ENCODE data around the gene UCN2.

UCN2 gene, protein sequence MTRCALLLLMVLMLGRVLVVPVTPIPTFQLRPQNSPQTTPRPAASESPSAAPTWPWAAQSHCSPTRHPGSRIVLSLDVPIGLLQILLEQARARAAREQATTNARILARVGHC

DNA sequence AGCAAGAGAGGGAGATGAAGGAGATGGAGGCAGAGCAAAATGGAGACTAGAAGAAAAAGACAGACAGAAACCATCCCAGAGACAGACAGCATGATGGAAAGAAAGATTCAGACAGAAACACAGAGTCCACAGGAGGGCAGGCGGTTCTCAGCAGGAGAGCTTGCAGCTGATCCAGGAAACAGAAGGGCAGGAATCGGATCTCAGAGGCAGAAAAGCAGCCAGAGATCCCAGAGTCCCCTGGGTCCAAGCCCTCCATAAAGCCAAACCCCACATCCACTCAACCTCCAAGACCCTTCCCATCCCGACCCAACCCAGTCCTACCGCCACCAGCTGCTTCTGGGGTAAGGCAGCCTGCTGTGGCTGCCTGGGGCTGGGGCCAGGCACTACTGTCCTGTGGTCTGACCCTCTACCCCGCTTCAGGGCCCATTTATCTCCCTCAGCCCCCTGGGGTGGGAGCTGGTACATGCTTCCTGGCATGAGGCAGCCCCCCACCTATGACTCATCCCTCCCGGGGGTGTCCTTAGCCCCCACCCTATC, at the start of gene UCN2:
UCN2 (minus strand) TSS at position 400 of the 537 bp plus-strand sequence. CDS start 657 bp downstream, outside the sequence.
- DNase-seq (ENCODE audit: low read depth): no peak

DNA sequence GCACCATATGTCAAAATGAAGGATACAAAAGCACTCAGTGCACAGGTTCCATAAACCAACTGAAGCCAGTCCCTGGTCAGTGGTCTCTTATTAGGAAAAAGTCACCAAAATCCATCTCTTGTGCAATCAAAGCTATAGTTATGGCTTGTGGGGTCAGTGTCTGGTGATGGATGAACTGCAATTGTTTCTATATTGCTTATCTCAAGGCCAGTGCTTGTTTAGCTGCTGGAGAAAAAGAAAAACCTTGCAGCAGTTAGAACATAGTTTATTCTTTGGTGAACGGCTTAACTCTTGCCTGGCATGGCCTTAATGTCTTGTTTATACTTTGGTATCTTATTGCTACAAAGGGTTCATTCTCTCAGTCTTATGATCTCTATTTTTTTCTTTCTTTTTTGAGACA, 48.7 kb upstream of the UCN2 start:
- DNase-seq (ENCODE audit: low read depth): no peak

DNA sequence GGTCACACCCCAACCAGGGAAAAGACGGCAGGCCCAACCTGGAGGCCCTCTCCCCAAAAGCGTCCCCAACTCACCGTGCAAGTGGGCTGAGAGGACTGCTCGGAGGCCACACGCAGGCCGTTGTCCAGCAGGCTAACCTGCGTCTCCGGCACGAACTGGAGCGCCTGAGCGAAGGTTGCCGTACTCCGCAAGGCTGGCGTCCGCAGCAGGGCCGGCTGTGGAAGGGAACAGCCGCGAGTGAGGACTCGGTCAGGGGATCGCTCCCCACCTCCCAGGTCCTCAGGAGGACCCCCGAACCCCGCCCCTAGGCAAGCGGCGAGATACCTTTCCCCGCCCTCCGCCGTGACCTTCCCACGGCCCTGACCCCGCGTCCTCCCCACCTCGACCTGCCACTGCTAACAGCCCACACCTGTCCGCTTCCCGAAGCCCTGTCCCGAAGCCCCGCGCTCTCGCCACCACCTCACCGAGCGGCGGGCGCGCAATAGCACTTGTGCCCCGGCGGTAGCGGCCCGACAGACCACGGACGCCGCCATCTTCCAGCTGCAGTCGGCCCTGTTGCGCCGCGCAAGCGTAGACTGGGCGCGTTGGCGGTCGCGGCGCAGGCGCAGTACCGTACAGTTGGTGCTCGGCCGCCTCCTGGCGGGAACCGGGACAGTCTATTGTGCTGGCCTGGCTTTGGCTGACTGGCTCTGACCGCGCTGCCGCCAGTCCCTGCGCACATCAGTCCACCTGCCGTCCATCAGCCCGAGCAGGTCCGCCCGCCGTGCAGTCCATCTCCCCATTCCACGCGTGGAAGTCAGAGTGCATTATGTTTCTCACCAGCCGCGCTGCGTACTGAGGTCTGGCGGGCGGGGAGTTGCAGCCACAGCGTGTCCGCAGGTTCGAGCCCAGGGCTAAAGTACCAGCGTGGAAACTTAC, 45.8 kb upstream of the UCN2 start, which contains the start of gene UQCRC1:
UQCRC1 (minus strand) TSS at position 559 of the 918 bp plus-strand sequence; CDS start at position 533, 26 bp downstream.
- peak; percentile 52 for DNase-seq (ENCODE audit: low read depth)

DNA sequence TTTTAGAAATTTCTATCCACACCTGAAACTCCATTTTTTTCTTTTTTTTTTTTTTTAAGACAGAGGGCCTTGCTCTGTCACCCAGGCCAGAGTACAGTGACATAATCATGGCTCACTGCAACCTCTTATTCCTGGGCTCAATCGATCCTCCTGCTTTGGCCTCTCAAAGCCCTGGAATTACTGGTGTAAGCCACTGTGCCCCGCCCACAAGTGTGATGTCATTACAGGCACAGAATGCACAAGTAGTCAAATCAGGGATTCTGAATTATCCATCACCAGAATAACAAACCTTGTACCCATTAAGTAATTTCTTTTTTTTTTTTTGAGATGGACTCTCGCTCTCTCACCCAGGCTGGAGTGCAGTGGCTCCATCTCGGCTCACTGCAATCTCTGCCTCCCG, 43.9 kb upstream of the UCN2 start:
- no peak for DNase-seq (ENCODE audit: low read depth)

DNA sequence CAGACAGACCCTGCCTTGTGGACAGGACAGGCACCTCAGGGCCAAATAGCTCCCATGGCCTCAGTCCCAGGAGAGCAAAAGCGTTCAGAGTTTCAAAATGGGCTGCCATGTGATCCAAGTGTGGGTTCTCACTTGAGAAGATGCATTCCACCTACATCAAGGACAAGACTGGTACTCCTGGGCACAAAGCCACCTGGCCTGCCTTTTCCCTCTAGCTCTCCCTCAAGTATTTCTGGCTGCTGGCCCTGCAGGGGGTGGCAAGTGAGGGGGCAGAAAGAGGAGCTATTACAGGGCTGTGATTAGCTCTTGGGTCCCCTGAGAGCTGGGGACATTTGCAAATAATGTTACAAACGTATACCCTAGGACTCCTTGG, 38.0 kb upstream of the UCN2 start:
- no peak for DNase-seq (ENCODE audit: low read depth)

DNA sequence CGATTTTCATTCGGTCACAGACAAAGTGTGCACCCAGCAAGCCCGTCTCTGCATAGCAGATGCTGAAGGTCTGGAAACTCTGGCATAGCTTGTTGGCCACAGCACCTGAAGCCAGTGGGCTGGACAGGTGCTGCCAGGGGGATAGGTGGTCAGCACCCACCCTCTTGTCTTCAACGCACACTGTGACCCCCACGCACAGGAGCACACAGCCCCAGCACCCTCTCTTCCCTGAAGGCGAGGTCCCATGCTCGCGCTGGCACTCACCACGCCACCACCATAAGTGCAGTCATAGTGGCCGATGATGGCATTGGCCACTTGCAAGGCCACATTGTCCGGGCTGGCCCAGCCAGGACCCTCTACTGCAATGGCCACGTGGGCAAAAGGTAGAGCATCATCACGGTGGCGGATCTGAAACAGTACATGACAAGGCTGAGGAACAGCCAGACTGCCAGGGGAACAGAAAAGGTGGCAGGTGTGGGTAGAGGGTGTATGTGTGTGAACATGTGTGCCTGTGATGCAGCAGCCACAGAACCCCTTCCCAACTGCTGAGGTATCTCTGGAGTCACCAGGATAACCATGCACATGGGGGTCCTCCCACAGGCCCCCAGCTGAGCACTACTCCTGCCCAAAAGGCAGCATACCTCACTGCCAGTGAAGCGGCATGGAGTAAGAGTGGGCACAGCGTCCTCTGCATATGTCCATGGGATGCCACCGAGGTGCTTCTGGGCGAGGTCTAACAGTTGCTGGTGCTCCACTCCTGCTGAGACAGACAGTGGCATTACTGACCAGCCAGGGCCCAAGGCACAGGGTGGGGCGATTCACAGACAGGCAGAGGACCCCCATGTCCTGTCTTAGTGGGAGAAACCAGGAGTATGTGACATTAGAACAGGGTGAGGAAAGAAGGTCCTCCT, 37.4 kb upstream of the UCN2 start:
- DNase-seq (ENCODE audit: low read depth): no peak

DNA sequence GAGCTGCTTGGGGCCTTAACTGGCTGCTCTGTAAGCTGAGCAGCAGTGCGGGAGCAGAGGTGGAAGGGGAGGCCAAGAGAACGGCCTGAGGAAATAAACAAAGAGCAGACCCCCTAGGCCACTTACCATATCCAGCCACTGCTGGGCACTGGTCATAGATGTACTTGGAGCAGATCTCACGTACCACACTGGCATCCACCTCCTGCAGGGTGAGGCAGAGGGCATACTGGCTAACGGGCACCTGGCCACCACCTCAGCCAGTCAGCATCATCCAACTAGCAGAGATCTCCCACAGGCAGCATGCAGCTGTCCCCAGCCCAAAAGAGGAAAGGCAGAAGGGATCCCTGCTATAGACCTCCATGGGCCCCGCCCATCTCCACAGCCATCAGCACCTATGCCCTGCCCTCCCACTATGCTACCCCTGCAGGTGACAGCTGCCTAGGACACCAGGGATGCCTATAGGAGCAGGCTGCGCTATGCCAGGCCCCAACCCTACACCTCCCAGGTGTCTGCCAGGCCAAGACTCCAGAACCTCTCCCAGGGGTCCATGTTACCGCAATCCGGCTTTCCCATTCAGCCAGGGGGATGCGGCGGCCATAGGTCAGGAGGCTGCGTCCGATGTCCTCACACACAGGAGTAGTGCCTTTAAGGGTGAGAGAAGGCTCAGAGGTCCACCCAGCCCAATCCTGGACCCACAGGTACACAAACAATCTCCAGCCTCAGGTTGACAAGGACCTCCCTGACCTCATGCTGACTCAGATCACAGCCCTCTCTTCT, 36.1 kb upstream of the UCN2 start:
- no peak for DNase-seq (ENCODE audit: low read depth)

DNA sequence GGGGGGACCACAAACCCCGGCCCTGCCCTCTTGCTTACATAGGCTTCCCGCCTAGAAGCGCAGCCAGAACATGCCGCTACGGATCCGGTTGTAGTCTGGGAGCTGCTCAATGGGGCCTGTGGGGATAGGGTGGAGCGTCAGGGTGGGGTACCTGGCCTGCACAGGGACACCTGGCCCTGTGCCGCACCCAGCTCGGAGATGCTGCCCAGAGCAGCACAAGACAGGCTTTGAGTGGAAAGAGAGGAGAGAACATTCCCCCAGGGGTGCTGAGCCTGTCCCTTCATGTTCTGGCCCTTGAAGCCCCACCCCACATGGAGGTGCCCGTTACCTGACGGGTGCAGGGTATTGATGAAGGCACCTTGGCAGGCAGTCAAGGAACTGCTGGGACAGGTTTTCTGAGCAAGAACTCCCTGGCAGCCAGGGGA, 35.5 kb upstream of the UCN2 start:
- no peak for DNase-seq (ENCODE audit: low read depth)

DNA sequence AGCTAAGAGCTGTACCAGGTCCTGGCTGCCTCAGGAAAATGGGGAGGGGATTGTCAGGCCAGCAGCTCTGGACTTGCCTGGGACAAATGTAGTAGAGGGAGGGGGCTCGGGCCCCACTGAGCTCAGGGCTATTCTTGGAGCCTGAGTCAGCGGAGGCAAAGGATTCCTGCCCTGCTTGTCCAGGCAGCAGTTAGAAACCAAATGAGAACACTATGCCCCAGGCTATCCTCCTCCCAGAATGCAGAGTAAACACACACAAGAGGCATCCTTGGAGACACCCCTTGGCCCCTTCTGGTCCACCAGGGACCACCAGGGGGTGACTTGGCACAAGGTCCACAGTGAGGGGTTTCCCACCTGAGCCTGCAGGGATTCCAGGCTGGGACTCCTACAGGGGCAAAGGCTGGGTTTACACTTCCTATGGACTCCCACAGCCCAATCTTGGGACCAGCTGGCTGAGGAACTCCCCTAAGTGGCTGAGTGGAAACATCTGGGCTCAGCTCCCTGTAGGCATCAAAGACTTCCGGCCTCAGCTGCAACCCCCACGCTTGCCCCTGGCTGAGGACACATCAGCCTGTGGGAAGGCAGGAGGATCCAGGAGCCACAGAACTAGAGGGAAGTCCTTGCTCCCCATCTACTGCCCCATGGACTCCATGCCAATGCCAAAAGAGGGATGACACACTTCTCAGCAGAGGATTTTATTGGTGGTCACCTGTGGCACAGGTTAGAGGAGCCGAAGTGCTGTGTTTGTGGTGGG, 34.9 kb upstream of the UCN2 start:
- DNase-seq (ENCODE audit: low read depth): peak; percentile 67

DNA sequence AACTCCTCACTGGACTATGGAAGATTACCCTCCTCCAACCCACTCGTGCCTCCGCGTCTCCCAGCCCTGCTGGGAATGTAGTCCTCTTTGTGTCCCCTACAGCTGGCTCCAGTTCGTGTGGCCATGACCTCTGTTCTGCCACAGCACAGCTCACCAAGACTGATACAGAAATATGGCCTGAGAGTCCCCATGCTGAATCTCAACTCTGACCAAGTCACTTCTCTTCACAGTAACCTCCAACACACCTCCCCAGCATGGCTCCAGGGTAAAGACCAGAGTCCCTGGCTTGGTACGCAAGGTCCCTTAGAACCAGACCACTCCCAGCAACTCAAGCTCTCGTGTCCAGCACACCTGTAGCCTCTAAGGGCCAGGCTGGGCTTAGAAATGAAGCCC, 33.8 kb upstream of the UCN2 start:
- no peak for DNase-seq (ENCODE audit: low read depth)

DNA sequence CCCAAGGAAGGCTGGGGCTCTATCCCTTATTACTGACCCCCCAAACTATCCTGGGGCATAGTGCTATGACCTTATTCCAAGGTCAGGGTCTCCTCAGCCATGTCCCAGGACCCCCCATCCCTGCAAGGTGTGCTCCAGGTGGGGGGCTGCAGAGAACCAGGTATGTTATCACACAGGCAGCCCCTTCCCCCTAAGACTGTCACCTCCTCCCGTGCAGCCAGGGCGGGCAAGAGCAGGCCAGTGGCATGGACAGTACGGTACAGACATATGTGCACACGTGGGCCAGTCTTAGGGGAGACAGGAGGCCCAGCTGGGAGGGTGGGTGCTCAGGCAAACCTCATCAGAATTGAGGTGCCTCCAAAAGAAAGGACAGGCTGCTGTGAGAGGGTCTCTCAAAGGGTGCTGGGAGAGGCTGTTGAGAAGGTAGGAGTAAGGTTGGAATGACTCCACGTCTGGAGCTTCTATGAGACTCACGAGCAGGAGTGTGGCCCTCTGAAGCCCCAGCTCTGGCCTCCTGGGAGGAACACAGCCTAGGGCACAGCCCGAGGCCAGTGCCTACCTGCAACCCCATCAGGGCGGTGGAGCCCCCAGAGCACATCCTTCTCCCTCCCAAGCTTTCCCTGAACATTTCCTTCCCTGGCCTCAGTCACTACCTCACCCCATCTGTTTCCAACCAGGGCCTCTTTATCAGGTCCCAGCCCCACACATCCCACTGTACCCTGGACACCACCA, 33.3 kb upstream of the UCN2 start:
- no peak for DNase-seq (ENCODE audit: low read depth)

DNA sequence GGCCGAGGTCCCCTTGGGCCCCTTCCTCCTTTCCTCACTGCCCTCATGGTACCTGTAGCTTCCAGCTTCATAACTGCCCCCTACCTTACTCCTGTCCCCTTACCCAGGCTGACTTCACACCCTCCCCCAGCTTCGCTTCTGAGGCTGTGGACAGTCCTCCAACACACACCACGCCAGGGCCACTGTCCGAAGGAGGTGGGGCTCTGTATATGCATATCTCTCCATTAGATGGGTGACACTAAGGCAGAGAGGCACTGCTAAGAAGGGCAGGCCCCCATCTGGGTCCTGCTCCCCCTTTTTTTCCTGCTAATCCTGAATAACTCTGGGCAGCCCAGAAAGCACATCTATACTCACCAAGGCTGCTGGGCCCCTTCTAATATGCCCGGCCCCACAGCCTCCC, 32.6 kb upstream of the UCN2 start:
- no peak for DNase-seq (ENCODE audit: low read depth)

DNA sequence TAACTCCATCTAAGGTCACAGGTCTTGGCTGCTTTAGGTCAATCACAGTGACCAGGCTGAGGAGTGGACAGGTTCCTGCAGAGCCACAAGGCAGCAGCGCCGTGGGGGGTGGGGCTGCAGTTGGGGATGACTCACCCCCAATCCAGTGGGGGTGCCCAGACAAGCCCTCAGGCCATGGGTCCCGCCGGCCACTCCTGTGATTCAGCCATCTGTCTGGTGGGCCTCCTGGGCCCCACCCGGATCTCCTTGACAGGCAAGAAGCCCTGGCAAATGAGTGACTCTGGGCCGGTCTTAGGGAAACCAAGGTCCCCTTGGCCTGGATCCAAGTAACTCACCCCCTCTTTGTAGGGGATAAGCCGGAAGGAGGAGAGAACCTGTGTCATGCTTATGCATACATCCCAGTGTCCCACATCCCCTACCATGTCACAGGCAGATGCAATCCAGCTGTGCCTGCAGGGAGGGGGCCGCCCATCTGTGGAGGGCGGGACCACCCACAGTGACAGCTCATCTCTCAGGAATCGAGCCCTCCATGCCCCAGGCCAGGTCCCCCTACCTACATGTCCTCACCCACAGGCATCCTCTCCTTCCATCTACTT, 32.0 kb upstream of the UCN2 start:
- peak; percentile 79 for DNase-seq (ENCODE audit: low read depth)

DNA sequence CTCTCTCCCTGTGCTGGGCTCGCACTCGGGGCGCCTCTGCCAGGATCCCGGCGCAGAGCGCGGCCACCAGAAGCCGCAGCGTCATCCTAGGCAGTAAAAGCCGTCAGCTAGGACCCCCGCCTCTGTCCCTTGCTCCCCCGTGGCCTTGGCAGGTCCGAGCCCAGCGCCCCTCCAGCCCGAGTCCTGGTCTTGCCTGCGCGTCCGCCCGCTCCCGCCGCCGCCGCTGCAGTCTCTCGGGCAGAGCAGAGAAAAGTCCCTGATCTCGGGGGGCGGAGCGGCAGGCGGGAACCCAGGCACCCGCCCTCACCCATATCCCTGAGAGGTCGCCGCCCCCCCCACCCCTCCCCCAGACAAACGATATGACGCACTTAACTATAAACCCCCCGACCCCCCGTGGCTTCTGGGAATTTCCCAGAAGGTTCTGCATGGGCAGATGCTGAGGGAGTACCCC, 31.5 kb upstream of the UCN2 start, which contains the start of gene COL7A1:
COL7A1 (minus strand) TSS at position 255 of the 451 bp plus-strand sequence; CDS start at position 85, 170 bp downstream.
- DNase-seq (ENCODE audit: low read depth): no peak

DNA sequence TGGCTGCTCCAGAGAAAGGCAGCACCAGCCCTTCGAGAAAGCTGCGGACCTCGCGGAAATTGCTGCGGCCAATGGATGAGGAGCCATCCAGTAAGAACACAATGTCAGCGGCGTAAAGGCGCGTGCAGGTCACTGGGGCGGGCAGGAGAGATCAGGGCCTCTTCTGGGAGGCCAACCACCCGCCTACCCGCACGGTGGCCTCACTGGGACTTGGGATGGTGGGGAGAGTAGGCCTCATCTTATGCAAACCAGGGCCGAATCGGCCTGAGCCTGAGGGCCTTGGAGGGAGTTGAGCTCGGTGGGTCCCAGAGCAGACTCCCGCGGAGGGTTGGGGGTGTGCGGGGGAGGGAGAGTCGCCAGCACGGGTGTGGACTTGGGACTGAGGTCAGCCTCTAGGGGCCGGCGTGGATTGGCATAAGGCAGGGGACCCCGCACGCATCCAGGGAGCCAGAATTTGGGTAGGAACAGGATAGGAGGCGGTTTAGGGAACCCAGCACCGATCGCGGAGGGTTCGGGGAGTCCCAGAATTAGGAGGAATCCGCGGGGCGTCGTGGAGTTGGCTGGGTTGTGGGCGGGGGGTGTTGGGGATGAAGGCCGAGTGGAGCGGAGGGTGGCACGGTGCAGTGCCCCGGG, 31.0 kb upstream of the UCN2 start:
- no peak for DNase-seq (ENCODE audit: low read depth)

DNA sequence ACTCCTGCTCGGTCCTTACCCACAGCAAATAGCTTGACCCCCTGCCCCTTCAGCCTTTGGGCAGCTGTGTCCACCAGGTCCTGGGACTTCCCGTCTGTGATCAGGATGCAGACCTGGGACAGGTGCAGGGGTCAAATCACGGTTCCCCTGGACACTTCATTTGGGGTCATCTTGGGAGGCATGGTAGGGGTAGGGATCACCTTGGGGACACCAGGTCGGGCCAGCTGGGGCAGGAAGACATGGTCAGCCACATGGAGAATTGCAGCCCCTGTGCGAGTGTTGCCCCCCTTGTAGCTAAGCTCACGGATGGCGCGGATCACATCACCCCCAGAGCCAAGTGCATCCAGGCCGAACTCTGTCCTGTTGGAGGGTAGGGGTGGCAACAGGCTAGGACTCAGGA, 29.8 kb upstream of the UCN2 start:
- no peak for DNase-seq (ENCODE audit: low read depth)

DNA sequence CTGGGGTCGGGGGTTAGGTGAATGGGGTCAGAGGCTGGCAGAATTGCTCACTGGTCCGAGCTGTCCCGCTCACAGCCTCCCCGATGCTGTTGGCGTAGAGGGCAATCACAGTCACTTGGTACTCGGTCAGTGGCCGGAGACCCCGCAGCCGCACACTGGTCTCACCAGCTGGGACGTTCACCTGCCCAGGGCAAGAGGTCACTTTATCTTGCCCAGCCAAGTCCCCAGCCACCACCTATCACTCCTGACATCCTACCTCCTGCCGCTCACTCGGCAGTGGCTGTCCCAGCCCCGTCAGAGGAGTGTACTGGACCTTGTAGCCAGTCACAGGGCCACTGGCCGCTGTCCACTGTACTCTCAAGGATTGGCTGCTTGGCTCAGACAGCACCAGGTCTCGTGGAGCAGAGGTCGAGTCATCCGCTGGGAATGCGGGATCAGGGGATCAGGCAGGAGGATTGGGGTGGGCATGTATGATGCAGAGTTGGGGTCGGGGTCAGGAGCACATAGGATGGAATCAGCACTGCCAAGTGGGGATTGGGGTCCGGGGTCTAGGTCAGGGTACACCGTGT, 29.0 kb upstream of the UCN2 start:
- no peak for DNase-seq (ENCODE audit: low read depth)

DNA sequence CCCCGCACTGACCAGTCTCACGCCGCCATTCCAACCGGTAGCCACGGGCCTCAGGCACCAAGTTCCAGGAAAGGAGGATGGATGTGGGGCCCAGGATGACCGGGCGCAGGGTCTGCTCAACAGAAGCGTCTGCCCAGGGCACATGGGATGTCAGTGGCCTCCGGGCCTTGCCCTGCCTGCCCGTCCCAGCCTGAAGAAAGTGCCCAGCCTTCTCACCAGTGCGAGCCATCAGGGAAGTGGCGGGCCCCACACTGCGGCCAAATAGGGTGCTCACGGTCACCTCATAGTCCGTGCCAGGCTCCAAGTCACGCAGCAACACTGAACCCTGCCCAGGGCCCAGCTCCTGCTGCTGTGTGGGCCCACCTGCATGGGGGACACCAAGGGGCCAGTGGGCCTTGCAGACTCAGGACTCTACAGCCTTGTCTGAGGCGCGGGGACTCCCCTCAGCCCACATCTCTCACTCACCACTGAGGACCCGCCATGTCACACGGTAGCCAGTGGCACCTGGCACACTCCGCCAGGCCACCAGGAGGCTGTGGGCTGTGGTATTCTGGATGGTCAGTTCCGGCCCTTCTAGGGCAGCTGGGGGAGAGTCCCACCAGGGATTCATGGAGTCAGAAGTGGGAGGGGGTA, 28.4 kb upstream of the UCN2 start:
- no peak for DNase-seq (ENCODE audit: low read depth)

All from non-pigmented ciliary epithelial cell (primary cell).